Fibroblast of pulmonary artery (primary cell): ENCODE data around the gene SEMA6D.

ENCODE experiments used
- DNase-seq: peaks from one replicate; pipeline ENCODE4 v3.0.0-alpha.2; 2010; ENCODE audit warnings: low read depth
- H3K4me3 ChIP-seq: replicated peaks from 2 replicates; pipeline ENCODE4 v1.5.1; 2011; ENCODE audit warnings: low read depth, mild to moderate bottlenecking, control low read depth, low read length, moderate library complexity
- TF ChIP-seq, protein P1 (sequence below): IDR thresholded peaks from 2 replicates; pipeline ENCODE4 v1.5.1; 2011; ENCODE audit warnings: mild to moderate bottlenecking, control low read depth, low read length, inconsistent platforms; ENCODE audit errors: missing control alignments

The SEMA6D gene, protein sequence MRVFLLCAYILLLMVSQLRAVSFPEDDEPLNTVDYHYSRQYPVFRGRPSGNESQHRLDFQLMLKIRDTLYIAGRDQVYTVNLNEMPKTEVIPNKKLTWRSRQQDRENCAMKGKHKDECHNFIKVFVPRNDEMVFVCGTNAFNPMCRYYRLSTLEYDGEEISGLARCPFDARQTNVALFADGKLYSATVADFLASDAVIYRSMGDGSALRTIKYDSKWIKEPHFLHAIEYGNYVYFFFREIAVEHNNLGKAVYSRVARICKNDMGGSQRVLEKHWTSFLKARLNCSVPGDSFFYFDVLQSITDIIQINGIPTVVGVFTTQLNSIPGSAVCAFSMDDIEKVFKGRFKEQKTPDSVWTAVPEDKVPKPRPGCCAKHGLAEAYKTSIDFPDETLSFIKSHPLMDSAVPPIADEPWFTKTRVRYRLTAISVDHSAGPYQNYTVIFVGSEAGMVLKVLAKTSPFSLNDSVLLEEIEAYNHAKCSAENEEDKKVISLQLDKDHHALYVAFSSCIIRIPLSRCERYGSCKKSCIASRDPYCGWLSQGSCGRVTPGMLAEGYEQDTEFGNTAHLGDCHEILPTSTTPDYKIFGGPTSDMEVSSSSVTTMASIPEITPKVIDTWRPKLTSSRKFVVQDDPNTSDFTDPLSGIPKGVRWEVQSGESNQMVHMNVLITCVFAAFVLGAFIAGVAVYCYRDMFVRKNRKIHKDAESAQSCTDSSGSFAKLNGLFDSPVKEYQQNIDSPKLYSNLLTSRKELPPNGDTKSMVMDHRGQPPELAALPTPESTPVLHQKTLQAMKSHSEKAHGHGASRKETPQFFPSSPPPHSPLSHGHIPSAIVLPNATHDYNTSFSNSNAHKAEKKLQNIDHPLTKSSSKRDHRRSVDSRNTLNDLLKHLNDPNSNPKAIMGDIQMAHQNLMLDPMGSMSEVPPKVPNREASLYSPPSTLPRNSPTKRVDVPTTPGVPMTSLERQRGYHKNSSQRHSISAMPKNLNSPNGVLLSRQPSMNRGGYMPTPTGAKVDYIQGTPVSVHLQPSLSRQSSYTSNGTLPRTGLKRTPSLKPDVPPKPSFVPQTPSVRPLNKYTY

GRCh38 chr15:47717036-47717612, at the start of gene SEMA6D:
SEMA6D (plus strand) TSS chr15:47717505; CDS start chr15:47759799, 42,294 bp downstream.
- DNase-seq, result peak; percentile 78

GRCh38 chr15:47669221-47669620, 48.1 kb upstream of the SEMA6D start:
- H3K4me3 ChIP-seq, result no peak overlapping the region
- DNase-seq, result no peak
- TF ChIP-seq, protein P1, sequence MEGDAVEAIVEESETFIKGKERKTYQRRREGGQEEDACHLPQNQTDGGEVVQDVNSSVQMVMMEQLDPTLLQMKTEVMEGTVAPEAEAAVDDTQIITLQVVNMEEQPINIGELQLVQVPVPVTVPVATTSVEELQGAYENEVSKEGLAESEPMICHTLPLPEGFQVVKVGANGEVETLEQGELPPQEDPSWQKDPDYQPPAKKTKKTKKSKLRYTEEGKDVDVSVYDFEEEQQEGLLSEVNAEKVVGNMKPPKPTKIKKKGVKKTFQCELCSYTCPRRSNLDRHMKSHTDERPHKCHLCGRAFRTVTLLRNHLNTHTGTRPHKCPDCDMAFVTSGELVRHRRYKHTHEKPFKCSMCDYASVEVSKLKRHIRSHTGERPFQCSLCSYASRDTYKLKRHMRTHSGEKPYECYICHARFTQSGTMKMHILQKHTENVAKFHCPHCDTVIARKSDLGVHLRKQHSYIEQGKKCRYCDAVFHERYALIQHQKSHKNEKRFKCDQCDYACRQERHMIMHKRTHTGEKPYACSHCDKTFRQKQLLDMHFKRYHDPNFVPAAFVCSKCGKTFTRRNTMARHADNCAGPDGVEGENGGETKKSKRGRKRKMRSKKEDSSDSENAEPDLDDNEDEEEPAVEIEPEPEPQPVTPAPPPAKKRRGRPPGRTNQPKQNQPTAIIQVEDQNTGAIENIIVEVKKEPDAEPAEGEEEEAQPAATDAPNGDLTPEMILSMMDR, result no peak

More at GRCh38 chr15:47717036-47717612, at the start of gene SEMA6D:
- TF ChIP-seq, protein P1, result no peak
- H3K4me3 ChIP-seq, result peak within 1 kb of the TSS; percentile 71

DNA sequence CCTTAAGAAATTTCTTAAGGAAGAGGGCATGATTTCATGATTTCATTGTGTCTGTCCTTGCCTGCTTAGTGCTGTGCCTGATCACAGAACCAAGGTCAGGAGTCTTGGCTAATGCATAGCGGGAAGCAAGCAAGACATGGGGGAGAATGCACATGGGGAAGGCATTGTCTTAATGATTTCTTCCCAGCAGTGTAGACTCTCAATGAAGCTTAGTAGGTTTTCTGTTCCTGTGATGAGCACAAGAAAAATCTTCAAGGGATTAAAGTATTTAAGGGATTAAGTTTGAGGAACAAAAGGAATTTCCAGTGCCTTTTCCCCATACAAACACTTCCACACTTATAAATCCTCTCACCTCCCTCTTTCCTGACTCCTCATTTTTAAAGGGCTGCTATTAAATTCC, 46.9 kb upstream of the SEMA6D start:
- TF ChIP-seq, protein P1, result no peak
- no peak for DNase-seq
- no peak overlapping the region for H3K4me3 ChIP-seq

GRCh38 chr15:47673232-47673761, 44.0 kb upstream of the SEMA6D start:
- DNase-seq, result peak; percentile 58
- TF ChIP-seq, protein P1, result no peak
- no peak overlapping the region for H3K4me3 ChIP-seq

DNA sequence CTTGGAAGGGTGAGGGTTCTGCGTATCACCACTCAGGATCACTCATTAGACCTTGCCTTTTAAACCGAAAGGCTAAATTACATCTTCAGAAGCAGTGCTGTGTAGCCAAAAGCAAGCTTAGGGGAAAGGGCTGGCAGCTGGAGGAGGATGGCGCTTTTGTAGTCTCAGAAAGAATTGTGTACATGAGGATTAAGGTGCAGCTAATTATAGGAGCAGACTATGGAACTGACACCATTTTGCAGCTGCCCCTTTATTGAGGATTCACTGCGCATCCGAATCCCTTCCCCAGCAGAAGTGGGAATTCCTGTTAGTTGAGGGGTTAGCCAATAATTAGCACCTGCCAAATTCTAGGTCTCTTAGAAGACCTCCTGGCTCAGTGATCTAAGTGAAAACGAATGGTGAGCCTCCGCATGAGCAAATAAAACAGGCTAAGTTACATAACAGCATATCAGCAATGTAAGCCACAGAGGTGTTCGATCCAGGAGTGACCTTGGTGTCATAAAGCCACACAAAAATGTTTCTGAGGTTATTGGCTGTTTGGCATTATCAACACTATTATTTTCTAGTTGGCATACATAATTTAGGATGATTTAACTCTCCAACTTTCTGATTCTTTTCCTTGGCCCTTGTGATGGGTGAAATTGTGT, 42.6 kb upstream of the SEMA6D start:
- no peak overlapping the region for H3K4me3 ChIP-seq
- no peak for DNase-seq
- TF ChIP-seq, protein P1, result no peak

GRCh38 chr15:47675735-47676134, 41.6 kb upstream of the SEMA6D start:
- TF ChIP-seq, protein P1, result no peak
- no peak for DNase-seq
- no peak overlapping the region for H3K4me3 ChIP-seq
